Fibroblast of skin of abdomen (primary cell): ENCODE results near the gene BHMT. TPM values are rescaled to one million over a fixed set of nuclear protein-coding genes. Genes with fewer than 3 reads are reported as not detected.

Source experiments
- DNase-seq: peaks from one replicate; pipeline ENCODE4 v3.0.0-alpha.2; 2013
- polyA plus RNA-seq, 2 experiments: library from polyadenylated mRNA; unstranded; fragments of 120-200 nt; gene quantifications; one replicate each; pipeline ENCODE4 v1.2.1, GENCODE V29; 2013; ENCODE audit not compliant: insufficient read length in 2 of 2

Gene BHMT, protein sequence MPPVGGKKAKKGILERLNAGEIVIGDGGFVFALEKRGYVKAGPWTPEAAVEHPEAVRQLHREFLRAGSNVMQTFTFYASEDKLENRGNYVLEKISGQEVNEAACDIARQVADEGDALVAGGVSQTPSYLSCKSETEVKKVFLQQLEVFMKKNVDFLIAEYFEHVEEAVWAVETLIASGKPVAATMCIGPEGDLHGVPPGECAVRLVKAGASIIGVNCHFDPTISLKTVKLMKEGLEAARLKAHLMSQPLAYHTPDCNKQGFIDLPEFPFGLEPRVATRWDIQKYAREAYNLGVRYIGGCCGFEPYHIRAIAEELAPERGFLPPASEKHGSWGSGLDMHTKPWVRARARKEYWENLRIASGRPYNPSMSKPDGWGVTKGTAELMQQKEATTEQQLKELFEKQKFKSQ
- 0.27 TPM for polyA plus RNA-seq (2013, experiment 1 of 2; ENCODE audit: insufficient read length)
- polyA plus RNA-seq (2013, experiment 2 of 2; ENCODE audit: insufficient read length): 0.27 TPM

DNA sequence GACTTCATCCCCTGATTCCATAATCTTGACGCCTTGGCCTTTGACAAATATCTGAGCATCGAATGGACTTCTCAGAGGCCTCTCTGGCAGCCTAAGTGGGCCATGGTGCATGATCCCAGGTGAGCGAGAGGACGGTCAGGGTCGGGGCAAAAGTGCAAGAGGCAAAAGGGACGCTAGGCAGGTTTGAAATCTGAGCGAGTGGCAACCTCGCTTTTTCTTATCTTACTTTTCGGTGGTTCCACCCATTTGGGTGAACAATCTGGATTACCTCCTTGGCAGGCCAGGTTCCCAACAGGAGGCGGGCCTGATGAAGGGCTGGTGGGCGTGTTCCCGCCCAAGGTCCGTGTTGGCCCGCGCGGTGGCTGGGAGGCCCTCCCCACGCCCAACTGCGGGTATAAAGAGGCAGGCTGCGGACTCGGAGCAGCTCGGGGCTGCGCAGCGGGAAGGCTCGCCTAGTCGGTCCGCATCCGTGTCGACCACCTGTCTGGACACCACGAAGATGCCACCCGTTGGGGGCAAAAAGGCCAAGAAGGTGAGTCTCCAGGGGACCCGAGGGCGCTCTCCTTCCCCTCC, at the start of gene BHMT:
TSS of gene BHMT (plus strand) at position 423 of the 573 bp plus-strand sequence. CDS start at position 500, 77 bp downstream.
- DNase-seq: no peak

DNA sequence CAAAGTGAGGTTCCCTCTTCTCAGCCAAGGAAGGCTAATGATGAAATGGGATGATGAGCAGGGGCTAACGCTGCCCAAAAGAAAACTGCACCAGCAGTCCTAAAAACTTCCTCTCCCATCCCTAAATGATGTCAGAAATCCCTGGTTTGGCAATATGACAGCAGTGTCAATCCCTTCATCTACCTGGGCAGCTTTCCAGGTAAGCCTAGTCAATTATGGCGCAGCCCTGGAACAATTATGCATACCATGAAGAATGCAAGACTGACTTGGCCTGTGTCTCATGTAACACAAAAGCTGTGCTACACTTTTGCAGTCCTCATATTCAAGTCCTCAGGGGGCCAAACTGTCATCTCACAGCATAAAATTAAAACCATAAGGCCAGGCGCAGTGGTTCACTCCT, 49.2 kb upstream of the BHMT start:
- DNase-seq: peak; percentile 16

DNA sequence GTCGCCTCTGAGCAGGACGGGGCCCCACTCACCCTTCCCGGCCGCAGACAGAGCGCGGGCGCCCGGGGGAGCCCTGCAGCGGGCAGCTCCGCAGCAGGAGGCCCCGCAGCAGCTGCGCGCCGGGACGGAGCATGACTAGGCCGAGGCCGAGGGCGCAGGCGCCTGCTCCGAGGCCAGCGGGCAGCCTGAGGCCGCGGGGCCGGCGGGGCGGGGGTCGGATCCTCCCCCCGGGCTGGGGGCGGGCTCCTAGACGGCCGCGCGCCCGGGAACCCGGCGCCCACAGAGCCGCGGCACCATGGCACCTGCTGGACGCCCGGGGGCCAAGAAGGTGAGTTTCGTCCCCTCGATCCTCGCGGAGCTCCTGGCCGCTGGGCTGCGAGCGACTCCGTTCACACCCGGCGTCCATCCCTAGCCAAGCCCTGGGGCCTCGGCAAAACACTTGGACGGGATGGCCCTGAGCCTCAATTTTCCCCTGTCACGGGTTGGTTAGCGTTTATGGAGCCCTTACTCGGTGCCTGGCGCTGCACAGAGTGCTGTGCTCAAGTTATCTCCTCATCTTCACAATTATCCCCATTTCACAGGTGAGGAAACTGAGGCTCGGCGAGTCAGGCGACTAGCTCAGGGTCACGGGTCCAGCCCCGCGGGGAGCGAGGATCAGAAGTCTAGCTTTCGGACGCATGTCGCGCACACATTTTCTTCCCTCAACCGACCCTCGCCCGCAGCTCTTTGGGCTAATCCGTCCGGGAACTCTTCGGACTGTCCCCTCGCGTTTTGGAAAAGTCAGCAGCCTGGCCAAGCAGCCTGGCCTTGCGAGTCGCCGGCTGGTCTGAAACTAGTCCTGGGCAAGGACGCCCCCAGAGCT, 41.9 kb upstream of the BHMT start, which contains the start of the genes BHMT2 and DMGDH:
TSS of gene BHMT2 (plus strand) at position 280 of the 862 bp plus-strand sequence. CDS start at position 296, 16 bp downstream.
TSS of gene DMGDH (minus strand) at position 187 of the 862 bp plus-strand sequence. CDS start at position 133, 54 bp downstream.
- peak; percentile 58 for DNase-seq

DNA sequence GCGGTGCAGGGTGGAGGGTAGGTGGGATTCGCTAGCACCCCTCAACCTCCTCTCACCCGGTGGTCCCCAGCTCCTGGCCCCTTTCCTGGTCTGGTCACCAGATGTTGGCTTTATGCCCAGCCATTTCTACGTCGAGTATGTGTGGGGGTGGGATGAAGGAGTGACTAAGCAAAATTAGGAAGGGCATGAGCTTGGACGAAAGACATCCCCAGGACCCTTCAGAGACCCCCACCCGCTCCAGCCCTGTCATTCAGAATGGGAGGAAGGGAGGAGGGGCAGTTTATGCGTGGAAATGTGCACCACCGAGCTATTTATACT, 41.3 kb upstream of the BHMT start:
- peak; percentile 64 for DNase-seq

DNA sequence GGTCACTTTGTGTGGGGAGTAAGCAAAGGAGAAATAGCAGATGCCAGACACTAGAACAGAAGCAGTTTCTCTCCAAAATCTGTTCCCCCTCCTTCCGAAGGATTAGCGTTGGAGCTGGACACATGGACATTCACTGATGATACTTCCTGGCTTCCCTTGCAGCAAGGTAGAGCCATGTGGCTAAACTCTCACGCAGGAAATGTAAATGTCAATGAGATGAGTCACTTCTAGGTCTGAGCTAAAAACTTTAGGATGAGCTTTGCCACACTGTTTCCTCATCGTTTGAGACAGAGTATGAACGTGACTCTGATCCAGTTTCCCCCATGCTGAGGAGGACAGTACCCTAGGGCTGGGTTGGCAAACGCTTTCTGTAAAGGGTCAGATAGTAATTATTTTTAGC, 37.0 kb upstream of the BHMT start:
- DNase-seq: peak; percentile 63

DNA sequence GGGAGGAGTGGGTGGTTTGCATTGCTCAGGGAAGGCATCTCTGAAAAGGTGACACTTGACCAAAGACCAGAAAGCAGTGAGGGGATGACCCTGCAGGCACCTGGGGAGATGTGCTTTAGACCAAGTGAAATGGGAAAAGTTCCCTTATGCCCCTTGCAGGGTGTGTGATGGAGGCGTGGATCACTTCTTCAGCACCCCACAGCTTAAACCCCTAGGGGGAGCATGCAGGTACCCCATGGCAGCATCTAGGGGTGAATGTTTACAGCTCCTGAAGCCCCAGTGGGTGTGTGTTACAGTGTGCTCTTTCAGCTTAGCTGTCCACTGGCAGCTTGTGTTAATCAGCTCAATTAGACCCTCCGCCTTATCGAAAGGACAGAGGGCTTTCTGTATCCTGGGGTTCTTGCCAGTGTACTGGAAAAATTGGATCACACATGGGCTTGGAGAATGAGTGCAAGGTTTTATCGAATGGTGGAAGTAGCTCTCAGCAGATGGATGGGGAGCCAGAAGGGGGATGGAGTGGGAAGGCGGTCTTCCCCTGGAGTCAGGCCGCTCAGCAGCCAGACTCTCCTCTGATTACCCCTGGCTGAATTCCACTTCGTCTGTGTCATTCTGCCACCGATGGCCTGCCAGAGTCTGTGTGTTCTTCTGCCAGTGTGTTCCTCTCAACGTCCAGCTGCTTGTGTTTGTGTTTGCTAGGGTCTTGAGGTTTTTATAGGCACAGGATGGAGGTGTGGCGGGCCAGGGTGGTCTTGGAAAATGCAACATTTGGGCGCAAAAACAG, 35.8 kb upstream of the BHMT start:
- no peak for DNase-seq

DNA sequence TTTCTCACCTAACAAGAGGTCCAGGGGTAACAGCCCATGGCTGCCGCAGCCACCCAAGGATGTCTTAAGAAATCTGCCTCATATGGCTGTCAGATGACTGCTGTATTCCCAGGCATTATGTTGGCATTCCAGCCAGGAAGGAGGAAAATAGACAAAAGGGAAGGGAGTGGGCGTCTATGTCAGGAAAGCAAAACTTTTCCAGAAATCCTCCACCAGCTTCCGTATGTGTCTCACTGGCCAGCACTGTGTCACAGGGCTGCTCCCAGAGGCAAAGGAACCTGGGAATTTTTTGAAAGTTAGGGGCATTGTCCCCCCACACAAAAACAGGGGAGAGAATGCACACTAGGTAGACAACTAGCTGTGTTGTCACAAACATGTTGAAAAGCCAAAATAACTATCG, 34.8 kb upstream of the BHMT start:
- DNase-seq: no peak

DNA sequence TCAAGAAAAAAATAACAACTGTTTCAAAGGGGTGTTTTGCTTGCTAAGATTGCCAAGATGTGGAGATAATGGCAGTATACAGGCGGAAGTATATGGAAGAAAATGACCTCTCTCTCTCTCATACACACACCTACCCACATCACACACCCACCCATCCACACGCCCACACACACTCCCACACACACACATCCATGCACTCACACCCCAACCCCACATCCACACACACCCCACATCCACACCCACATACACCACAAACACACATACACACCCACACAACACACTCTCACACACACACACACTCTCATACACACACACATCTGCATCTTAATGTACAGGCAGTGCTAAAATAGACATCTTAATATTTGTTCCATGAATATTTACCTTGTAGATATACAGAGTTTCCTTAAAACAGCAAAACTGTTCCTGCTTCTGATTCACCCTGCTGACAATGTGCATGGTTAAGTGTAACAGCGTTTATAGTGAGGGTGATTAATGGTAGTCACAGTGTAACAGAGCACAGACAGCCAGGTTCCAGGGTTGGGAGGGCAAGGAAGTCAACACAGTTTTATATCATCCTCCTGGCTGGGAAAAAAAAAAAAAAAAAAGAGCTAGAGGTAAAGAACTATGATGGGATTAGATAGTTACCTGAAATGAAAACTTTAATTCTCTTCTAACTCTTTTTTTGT, 33.8 kb upstream of the BHMT start:
- peak; percentile 29 for DNase-seq

DNA sequence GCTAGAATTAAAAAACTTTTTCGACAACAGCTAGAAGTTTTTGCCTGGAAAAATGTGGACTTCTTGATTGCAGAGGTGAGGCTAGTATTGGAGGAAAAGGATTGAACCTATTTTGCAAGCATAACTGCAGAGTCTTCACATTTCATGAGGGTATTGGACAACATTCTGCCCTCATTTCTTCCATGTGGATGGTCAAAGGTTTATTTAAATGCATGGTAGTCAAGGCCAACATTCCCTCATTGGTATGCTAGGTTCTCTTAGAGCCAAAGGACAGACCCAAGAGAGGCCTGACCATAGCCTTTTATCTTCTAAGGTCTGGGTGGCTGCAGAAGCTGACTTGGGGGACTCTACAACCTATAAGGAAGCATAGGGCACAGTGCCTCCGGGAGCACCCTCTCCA, 30.8 kb upstream of the BHMT start:
- no peak for DNase-seq

DNA sequence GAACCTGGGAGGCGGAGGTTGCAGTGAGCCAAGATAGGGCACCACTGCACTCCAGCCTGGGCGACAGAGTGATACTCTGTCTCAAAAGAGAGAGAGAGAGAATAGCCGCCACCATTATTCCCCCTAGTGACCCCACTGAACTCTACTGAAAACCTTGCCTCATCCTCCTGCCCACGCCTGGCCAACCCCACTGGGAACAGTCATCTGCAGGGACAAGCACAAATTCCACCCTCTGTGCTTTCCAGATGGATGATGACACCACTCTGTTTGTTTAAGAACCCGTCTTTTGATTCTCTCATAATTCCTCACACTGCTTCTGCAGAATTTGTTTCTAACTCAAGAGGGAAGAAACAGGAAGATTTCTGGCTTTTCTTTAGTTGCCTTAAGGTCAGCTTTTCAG, 29.8 kb upstream of the BHMT start:
- no peak for DNase-seq

DNA sequence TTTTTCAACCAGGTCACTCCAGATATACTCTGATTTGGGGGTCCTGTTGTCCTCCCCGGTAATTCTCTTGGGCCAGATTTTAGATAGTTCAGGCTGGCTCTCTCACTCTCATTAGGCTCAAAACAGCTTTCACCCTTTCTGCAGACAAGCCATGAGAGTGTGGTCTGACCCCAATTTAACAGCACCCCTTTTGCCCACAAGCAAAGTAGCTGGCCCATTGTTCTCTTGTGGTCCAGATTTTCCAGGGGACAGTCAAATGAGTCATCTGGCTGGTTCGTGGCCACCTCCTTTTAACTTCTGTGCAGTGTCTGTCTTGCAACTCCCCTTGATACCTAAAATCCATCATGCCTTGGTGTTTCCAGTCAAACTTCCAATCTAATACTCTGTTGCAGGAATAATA, 25.5 kb upstream of the BHMT start:
- DNase-seq: no peak

DNA sequence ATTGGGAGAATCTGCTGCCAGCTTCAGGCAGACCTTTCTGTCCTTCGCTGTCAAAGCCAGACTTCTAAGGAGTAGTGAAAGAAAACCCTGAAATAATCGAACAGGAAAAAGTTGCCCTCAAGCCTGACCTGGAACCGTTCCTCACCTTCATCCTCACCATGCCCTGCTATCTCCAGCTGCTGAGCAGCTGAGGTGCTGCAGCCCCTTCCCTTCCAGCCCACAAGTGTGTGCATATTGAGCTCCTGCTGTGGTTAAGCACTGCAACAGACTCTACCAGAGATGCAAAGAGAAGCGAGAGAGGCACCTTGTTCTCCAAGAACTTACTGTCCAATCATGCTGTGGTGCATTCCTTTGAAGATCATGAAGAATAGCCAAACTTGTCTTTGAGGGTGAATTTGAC, 23.1 kb upstream of the BHMT start:
- no peak for DNase-seq

DNA sequence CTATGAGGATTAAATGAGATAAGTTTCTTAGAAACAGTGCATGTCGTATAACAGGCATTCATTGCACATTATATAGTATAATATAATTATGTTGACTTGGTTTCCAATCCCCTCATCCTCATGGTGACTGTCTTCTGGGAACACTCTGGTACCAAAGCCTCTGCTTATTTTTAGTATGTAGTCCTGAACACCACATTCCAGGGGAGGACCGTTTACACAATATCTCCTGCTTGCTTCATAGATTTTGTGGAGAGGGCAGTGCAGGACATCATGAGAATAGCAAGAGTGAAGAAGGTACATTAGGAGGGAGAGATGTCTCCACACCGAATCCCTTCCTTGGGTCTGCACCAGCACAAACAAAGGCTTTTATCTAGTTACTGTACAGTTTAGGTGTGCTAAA, 20.5 kb upstream of the BHMT start:
- DNase-seq: no peak

DNA sequence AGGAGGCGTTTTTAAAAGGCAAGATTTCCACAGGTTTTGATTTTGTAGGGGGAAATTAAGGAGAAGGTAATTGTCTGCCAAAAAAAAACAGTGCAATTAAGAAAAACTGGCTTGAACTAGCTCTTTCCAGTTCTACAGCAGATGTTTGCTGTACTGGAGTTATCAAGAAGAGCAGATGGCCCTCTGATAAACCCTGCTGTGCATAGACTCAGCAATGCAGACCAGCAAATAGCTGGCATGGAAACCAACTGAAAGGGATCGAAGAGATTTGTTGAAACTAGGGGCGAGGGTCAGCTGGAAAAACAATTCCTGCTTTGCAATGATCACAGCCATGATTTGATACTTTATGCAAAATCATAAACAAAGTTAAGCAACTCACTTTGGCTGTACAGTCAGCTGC, 17.8 kb upstream of the BHMT start:
- no peak for DNase-seq

DNA sequence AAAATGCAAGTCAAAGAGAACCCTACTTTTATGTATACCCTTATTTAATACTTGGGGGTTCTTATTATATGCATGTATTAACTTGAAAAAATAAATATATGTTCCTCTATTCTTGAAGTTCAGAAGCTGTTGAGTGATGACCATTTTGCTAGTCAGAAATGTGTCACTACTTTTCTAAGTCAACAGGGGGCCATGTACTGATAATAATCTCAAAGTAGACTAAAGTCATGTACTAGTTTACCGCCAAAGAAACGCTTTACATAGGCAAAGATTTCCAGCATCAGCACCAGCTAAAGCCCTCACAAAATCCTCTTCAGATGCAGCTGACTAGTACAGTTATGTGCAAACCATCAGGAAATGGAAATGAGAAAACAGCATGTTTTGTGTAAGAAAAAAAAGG, 5.7 kb upstream of the BHMT start:
- DNase-seq: no peak

DNA sequence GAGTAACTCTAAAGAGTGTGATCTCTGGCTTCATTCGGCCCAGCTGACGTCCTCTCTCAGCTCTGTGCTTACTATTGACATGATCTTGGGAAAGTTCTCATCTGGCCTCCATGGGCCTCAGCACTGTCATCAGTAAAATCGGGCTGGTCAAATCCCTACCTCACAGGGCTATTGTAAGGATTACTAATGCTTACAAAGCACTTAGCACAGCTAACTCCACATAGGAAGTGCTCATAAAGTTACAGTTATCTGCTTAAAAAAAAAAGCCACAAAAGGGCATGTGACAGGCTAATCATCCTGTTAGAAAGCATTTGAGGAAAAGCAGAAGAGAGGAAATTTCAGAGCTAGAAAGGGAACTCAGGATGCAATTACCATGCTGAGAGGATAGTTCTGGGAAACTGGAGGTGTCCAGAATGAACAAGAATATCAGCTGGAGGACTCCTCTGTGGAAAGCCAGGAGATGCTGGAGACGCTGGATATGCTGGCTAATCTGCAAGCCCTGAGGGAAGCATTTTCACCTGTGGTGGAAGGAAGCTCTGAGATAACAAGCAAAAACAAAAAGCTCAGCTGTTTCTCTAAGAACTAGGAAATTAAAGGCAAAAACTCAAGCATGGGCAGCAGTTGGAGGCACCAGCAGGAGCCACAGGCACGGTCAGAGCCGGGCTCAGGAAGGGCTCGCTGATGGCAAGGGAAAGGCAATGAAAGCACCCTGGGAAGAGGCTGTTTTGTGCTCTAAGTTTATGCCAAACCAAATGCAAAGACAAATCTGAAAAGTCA, 4.4 kb upstream of the BHMT start:
- peak; percentile 6 for DNase-seq

DNA sequence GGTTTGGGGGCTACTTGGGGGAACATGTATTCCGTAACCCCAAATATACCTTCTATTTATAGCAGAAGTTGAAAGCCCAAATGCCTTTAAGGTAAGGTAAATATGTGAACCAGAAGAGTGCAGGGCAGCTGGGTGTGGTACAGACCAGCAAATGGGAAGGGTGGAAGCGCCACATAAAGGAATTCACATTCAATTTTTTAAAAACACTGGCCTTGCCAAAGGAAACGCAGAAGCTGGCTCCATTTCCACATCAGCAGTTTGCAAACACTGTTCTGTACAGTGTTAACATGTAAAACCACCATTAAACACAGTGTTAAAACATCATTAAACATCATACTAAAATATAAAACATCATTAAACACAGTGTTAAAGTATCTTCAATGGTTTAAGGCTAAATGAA, 3.5 kb upstream of the BHMT start:
- DNase-seq: no peak

DNA sequence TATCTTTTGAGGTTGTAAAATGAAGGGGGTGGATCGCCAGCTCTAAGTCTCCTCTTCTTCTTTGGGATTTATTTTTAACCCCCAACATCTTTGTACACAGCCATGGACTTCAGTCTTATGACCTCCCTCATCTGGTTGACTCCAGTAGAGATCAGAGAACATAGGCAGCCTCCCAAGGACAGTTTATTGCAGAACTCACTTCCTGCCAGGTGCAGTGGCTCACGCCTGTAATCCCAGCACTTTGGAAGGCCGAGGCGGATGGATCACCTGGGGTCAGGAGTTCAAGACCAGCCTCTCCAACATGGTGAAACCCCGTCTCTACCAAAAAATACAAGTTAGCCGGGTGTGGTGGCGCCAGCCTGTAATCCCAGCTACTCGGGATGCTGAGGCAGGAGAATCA, 2.8 kb upstream of the BHMT start:
- DNase-seq: no peak

DNA sequence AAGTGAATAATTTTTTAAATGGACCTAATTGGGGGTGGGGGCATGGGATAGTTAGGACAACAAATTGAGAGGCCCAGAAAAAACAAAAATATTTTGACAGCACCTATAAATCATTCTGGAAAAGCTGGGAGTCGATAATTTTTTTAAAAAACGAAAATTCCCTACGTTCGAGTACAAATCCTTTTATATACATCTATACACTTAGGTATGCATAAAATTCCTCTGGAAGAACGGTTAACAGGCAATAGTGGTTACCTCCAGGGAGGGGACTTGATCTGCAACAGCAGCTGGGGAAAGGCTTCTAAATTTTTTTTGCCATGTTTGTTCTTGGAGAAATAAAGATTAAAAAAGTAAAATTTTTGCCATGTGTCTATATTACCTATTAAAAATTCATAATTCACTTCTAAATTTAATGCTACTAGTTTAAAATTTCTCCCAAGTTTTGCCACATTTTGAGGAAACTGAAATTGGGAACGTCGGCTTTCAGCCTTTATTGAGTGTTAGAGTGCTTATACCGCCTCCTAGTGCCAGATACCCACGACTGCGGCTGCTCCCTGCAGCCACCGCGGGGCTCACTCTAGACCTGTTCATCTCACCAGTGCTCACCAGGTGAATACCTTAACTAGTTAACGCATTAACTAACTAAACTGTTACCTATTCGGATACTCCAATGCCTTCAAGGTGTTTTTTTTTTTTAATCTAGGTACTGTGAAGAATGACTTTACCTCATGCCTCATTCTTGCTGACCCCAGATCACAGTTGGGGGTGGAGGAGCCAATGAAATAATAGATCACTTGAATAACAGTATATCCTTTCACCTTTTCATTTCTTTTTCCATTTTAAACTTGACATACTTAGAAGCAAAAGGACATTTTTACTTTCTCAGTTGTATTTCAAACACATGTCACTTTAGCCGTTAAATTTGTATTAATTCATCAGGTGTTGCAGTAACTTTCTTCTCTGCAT, 1.8 kb upstream of the BHMT start:
- DNase-seq: no peak
